Endothelial cell of umbilical vein (primary cell): Measurements from ENCODE around the gene NFATC1. TPM values are rescaled to one million over a fixed set of nuclear protein-coding genes. Genes with fewer than 3 reads are reported as not detected.

Experiments
- BruUV-seq: library from RNA; stranded (reverse); fragments of 400-500 nt; replicated peaks from 2 replicates; lab custom pipeline; 2021; lab: Mats Ljungman, UMichigan
- CTCF ChIA-PET: fragments of 300-600, 350-600 bp; sonication (Branson Sonifier 250); formaldehyde crosslinking; loops from one replicate; lab custom pipeline; 2021; ENCODE audit warnings: antibody characterized with exemption, inconsistent platforms; lab: Charles Lee
- POLR2A ChIA-PET: fragments of 300-600, 350-600 bp; sonication (Branson Sonifier 250); formaldehyde crosslinking; loops from one replicate; lab custom pipeline; 2021; ENCODE audit warnings: antibody characterized with exemption, inconsistent platforms; lab: Charles Lee
- DNase-seq: peaks from one replicate; pipeline ENCODE4 v3.0.0-alpha.2; 2011; ENCODE audit warnings: low read depth, low spot score
- FAIRE-seq: peaks from 2 replicates; lab custom pipeline; 2011; peaks lifted over from hg19 to GRCh38; lab: Jason Lieb, UNC
- H2AFZ ChIP-seq: 2 replicates; pipeline ENCODE4 v1.6.0; 2012; ENCODE audit warnings: low read depth, low read length, control low read depth, inconsistent platforms
- H3K27ac ChIP-seq: 2 replicates; pipeline ENCODE4 v1.5.1; 2011; ENCODE audit warnings: low read depth, mild to moderate bottlenecking, control low read depth, low read length, moderate library complexity; ENCODE audit not compliant: insufficient read depth
- H3K27me3 ChIP-seq, 2 experiments: 2 replicates each; pipeline versions ENCODE4 v1.6.0 to v1.6.1; 2011; ENCODE audit warnings: low read length in 2 of 2, mixed read lengths in 1 of 2; ENCODE audit not compliant: control insufficient read depth in 2 of 2, insufficient read depth in 2 of 2
- H3K36me3 ChIP-seq, 2 experiments: 2 replicates in 1 of 2; 3 replicates in 1 of 2; pipeline ENCODE4 v1.5.1; 2011; ENCODE audit warnings: low read length in 2 of 2, mild to moderate bottlenecking in 1 of 2, moderate library complexity in 1 of 2; ENCODE audit not compliant: control insufficient read depth in 2 of 2, insufficient read depth in 2 of 2; ENCODE audit errors: extremely low read depth in 1 of 2
- H3K4me1 ChIP-seq: 3 replicates; pipeline ENCODE4 v1.5.1; 2011; ENCODE audit warnings: mild to moderate bottlenecking, low read length; ENCODE audit not compliant: control insufficient read depth, insufficient read depth; ENCODE audit errors: extremely low read depth
- H3K4me2 ChIP-seq: 2 replicates; pipeline ENCODE4 v1.6.1; 2011; ENCODE audit warnings: low read length, control low read depth, mixed read lengths; ENCODE audit not compliant: insufficient read depth
- H3K4me3 ChIP-seq, 3 experiments: fragments of 200-600 bp in 1 of 3; sonication (generic), shearing (Covaris generic) in 1 of 3; replicated peaks in 1 of 3; 2 replicates each; pipeline ENCODE4 v1.5.1; 2011 to 2016; ENCODE audit warnings: control low read depth in 3 of 3, low read length in 3 of 3, mild to moderate bottlenecking in 2 of 3, inconsistent platforms in 1 of 3, low read depth in 1 of 3, moderate library complexity in 1 of 3; ENCODE audit not compliant: insufficient read depth in 1 of 3
- H3K79me2 ChIP-seq: 2 replicates; pipeline ENCODE4 v1.6.0; 2012; ENCODE audit warnings: low read length, inconsistent platforms; ENCODE audit not compliant: control insufficient read depth, insufficient read depth
- H3K9ac ChIP-seq: replicated peaks from 2 replicates; pipeline ENCODE3; 2011; ENCODE audit warnings: low read length, control low read depth; ENCODE audit not compliant: insufficient read depth; ENCODE audit errors: extremely low read depth
- H3K9me1 ChIP-seq: replicated peaks from 3 replicates; pipeline ENCODE4 v1.6.0; 2011; ENCODE audit warnings: mild to moderate bottlenecking, low read length; ENCODE audit not compliant: control insufficient read depth, insufficient read depth; ENCODE audit errors: extremely low read depth
- H3K9me3 ChIP-seq: replicated peaks from 2 replicates; pipeline ENCODE4 v1.5.1; 2012; ENCODE audit warnings: low read length, inconsistent platforms; ENCODE audit not compliant: control insufficient read depth, insufficient read depth
- H4K20me1 ChIP-seq: replicated peaks from 2 replicates; pipeline ENCODE3; 2011; ENCODE audit warnings: mild to moderate bottlenecking, low read length; ENCODE audit not compliant: control insufficient read depth, insufficient read depth; ENCODE audit errors: extremely low read depth
- CTCF ChIP-seq, 2 donors: IDR thresholded peaks; 1 replicate in 1 of 2; 2 replicates in 1 of 2; pipeline ENCODE4 v1.5.1; 2011; ENCODE audit warnings: low read length in 2 of 2, mild to moderate bottlenecking in 2 of 2, moderate library complexity in 2 of 2, control low read depth in 1 of 2, inconsistent platforms in 1 of 2, low read depth in 1 of 2; ENCODE audit not compliant: insufficient read depth in 1 of 2; ENCODE audit errors: extremely low read depth in 1 of 2
- EZH2 ChIP-seq: IDR thresholded peaks from 2 replicates; pipeline ENCODE4 v1.6.1; 2012; ENCODE audit warnings: borderline replicate concordance, low read depth, mild to moderate bottlenecking, moderate library complexity, low read length, inconsistent platforms; ENCODE audit not compliant: severe bottlenecking
- FOS ChIP-seq: IDR thresholded peaks from 2 replicates; pipeline ENCODE4 v1.6.1; 2011; ENCODE audit warnings: mild to moderate bottlenecking, low read length, moderate library complexity, borderline replicate concordance; ENCODE audit not compliant: insufficient read depth
- GATA2 ChIP-seq: IDR thresholded peaks from 2 replicates; pipeline ENCODE4 v1.7.0; 2011; ENCODE audit warnings: low read depth, mild to moderate bottlenecking, moderate library complexity, mixed read lengths, low read length; ENCODE audit not compliant: insufficient read length, insufficient read depth
- JUN ChIP-seq: IDR thresholded peaks from 2 replicates; pipeline ENCODE4 v1.6.1; 2011; ENCODE audit warnings: borderline replicate concordance, low read depth; ENCODE audit not compliant: insufficient read length, insufficient read depth
- MAX ChIP-seq: IDR thresholded peaks from 2 replicates; pipeline ENCODE4 v1.6.1; 2011; ENCODE audit not compliant: insufficient read depth, insufficient read length
- MYC ChIP-seq: IDR thresholded peaks from one replicate; pipeline ENCODE4 v1.6.1; 2011; ENCODE audit warnings: mild to moderate bottlenecking, low read depth, low read length
- POLR2A ChIP-seq: IDR thresholded peaks from 2 replicates; pipeline ENCODE4 v1.6.1; 2012; ENCODE audit warnings: low read depth, mild to moderate bottlenecking, control low read depth, low read length
- POLR2AphosphoS5 ChIP-seq: IDR thresholded peaks from 2 replicates; pipeline ENCODE4 v1.6.1; 2012; ENCODE audit warnings: low read depth, mild to moderate bottlenecking, control low read depth, low read length, moderate library complexity; ENCODE audit not compliant: insufficient read depth
- dilution Hi-C: fragments of 300-500 bp; cut with MboI; formaldehyde crosslinking; loops from one replicate; pipeline ENCODE4 v1.15.0; 2019; ENCODE audit warnings: low sequenced_read_pairs; ENCODE audit not compliant: extremely low pct_ligation_motif_present
- intact Hi-C: fragments of 100-400 bp; cut with micrococcal nuclease; formaldehyde crosslinking; loops from one replicate; pipeline ENCODE4 v1.10.0; 2022
- polyA plus RNA-seq, 4 experiments: library from polyadenylated mRNA; depleted of rRNA in 3 of 4; stranded (reverse) in 3 of 4; unstranded in 1 of 4; fragments of >200 nt; gene quantifications; 2 replicates each; pipeline versions ENCODE4 v1.2.1 to v1.2.3, GENCODE V29; 2011 to 2012; ENCODE audit warnings: missing spikeins in 1 of 4
- total RNA-seq: library from RNA; stranded (reverse); gene quantifications from 2 replicates; pipeline ENCODE4 v1.2.3, GENCODE V29; 2021

Gene NFATC1
- total and polyA plus RNA-seq, 2 donors (not counting 3 experiments of a cell fraction or from before 2014, with no cell fraction given): 11.1 to 30.0 TPM

GRCh38 chr18:79531926-79532312 is 136.2 kb downstream of the NFATC1 start:
- Histone ChIP-seq H3K4me1 (no peaks in the 10 kb centered on the region), H3K79me2 (no peaks in the 10 kb centered on the region), H2AFZ (no peak overlapping the region), H3K27me3 (peaks cover 1 to 6% of the 10 kb centered on the region in 2 experiments), H3K9me1 (no peaks in the 10 kb centered on the region), H3K4me2 (no peak overlapping the region), H3K9me3 (no peaks in the 10 kb centered on the region), H3K36me3 (peaks cover 0 to 3% of the 10 kb centered on the region in 2 experiments), H4K20me1 (no peaks in the 10 kb centered on the region), H3K9ac (no peak overlapping the region), H3K4me3 (no peak overlapping the region), H3K27ac (no peak overlapping the region)
- intact Hi-C loops (no loop called here), dilution Hi-C loops (no loop called here)
- TF ChIP-seq POLR2AphosphoS5 (no peak), GATA2 (no peak), MAX (no peak), MYC (no peak), FOS (no peak), CTCF (IDR thresholded peaks at IDR 0.05; ENCODE audit: extremely low read depth in 1 of 2, insufficient read depth in 1 of 2, low read depth in 1 of 2, low read length in 2 of 2) (no peak), POLR2A (no peak), EZH2 (no peak), JUN (no peak)
- ChIA-PET CTCF (interaction anchor here (1.8 kb wide), 1 partner anchor 24 kb away, joined by 5 read pairs; no protein-coding TSS in a partner anchor), POLR2A (no interaction called here)
- DNase-seq (no peak), FAIRE-seq (no peak)
- no TSS peak for BruUV-seq
